Activated naive CD8-positive, alpha-beta T cell (primary cell): ENCODE results near the gene PLA2G4F.

Experiments
- H3K27ac Mint-ChIP-seq: one replicate; pipeline ENCODE4 v1.8.0; 2021; ENCODE audit warnings: mixed read lengths
- H3K27me3 Mint-ChIP-seq: one replicate; pipeline ENCODE4 v1.8.0; 2021; ENCODE audit warnings: mixed read lengths
- H3K36me3 Mint-ChIP-seq: one replicate; pipeline ENCODE4 v1.8.0; 2021; ENCODE audit warnings: mixed read lengths
- H3K4me1 Mint-ChIP-seq: one replicate; pipeline ENCODE4 v1.8.0; 2021; ENCODE audit warnings: low read depth, mixed read lengths
- H3K4me3 Mint-ChIP-seq: one replicate; pipeline ENCODE4 v1.8.0; 2021; ENCODE audit warnings: mild to moderate bottlenecking, mixed read lengths
- H3K9me3 Mint-ChIP-seq: one replicate; pipeline ENCODE4 v1.8.0; 2021; ENCODE audit warnings: low read depth, mixed read lengths

PLA2G4F gene

DNA sequence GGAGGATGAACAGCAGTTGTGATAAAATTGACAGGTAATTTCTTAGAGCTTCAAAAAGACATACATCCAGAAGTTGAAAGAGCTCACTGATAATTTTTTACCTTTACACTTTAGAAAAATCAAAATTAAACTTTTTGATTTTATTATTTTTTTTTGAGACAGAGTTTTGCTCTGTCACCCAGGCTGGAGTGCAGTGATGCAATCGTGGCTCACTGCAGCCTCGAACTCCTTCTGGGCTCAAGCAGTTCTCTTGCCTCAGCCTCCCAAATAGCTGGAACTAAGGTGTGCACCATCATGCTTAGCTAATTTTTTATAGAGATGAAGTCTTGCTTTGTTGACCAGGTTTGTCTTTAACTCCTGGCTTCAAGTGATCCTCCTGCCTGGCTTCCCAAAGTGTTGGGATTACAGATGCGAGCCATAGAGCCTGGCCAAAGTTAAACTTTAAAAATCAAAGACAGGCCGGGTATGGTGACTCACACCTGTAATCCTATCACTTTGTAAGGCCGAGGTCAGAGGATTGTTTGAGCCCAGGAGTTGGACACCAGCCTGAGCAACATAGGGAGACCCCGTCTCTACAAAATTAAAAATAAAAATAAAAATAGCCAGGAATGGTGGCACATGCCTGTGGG is 21.7 kb downstream of the PLA2G4F start:
- Mint-ChIP-seq H3K4me1 (no peaks in the 10 kb centered on the region), H3K4me3 (no peak overlapping the region), H3K36me3 (no peaks in the 10 kb centered on the region), H3K27me3 (no peaks in the 10 kb centered on the region), H3K27ac (no peak overlapping the region), H3K9me3 (no peaks in the 10 kb centered on the region)

DNA sequence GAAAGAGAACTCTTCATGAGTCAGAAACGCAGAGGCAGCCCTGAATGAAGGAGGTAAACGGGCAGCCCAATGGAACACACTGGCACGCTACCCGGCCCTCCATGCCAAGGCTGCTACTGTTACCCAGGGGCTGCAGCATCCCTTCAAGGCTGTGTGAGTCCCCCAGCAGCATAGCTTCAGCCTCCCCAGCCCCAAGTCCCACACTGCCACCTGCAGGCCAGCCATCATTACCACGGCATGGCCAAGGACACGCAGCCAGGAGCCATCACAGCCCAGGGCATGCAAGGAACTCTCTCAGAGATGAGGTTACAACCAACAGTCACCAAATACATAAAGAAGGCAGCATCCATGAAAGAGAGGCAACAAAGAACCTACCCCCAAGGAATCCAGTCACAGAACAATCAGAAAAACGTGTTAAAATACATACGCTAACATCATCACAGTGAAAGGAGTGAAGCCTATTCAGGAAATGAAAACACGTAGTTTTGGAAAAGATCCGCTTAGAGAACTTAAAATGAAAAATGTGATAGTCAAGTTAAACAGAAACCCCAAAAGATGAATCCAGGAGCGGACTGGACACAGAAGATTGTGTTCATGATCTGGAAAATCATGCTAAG is 22.4 kb downstream of the PLA2G4F start:
- H3K9me3 Mint-ChIP-seq: no peaks in the 10 kb centered on the region
- no peaks in the 10 kb centered on the region for H3K36me3 Mint-ChIP-seq
- H3K4me3 Mint-ChIP-seq: no peak overlapping the region
- H3K4me1 Mint-ChIP-seq: no peaks in the 10 kb centered on the region
- no peak overlapping the region for H3K27ac Mint-ChIP-seq
- no peaks in the 10 kb centered on the region for H3K27me3 Mint-ChIP-seq

DNA sequence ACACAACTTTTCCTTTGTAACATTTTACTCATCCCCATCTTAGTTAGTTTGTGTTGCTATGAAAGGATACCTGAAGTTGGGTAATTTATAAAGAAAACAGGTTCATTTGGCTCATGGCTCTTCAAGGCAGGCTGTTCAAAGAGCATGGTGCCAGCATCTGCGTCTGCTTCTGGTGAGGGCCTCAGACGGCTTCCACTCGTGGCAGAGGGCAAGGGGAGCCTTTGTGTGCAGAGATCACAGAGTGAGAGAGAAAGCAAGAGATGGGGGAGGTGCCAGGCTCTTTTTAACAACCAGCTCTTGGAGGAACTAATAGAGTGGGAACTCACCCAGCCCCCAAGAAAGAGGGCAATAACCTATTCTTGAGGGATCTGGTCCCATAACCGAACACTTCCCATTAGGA is 23.1 kb downstream of the PLA2G4F start:
- H3K27me3 Mint-ChIP-seq: no peaks in the 10 kb centered on the region
- no peak overlapping the region for H3K27ac Mint-ChIP-seq
- no peak overlapping the region for H3K4me3 Mint-ChIP-seq
- H3K4me1 Mint-ChIP-seq: no peaks in the 10 kb centered on the region
- H3K9me3 Mint-ChIP-seq: no peaks in the 10 kb centered on the region
- H3K36me3 Mint-ChIP-seq: no peaks in the 10 kb centered on the region

DNA sequence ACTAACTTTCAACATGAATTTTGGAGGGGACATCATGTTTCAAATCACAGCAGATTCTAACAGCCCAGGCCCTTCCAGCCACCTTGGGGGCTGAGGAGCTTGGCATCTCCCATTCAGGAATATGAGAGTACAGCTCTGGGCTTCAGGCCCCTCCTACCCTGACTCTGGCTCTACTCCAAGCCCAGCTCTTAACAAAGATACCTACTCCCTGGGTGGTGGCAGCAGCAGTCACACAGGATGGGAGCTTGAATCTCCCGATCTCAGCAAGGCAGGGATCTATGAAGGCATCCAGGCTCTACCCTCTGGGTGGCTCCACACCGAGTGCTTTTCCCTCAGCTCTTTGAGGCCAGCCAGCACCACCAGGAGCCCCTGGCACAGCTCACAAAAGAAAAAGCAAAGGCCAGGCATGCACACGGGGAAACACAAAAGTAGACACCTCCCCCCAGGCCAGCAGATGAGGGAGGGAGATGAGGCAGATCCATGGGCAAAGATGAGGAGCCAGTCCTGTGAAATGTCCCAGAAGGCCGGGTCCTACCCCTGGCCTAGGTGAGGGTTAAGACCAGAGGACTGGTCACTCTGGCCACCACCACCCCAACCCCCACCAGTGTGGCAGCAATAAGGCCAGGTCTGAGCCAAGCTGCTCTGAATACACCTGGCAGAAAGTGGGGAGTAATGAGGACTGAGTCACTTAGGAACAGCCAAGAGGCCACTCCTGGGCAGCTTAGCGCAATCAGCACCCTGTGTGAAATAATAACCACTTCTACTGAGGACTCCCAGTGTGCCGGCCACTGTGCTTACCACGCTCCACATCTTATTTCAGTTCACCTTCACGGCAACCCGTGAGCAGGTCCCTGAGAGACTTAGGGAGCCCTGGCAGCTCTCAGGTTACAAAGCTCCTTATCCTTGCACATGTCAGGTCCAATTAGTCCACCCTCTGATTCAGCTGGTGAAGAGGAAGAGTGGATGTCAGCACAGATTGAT is 24.3 kb downstream of the PLA2G4F start:
- H3K4me1 Mint-ChIP-seq: no peaks in the 10 kb centered on the region
- H3K27me3 Mint-ChIP-seq: no peaks in the 10 kb centered on the region
- no peaks in the 10 kb centered on the region for H3K9me3 Mint-ChIP-seq
- no peak overlapping the region for H3K4me3 Mint-ChIP-seq
- H3K36me3 Mint-ChIP-seq: no peaks in the 10 kb centered on the region
- H3K27ac Mint-ChIP-seq: no peak overlapping the region

DNA sequence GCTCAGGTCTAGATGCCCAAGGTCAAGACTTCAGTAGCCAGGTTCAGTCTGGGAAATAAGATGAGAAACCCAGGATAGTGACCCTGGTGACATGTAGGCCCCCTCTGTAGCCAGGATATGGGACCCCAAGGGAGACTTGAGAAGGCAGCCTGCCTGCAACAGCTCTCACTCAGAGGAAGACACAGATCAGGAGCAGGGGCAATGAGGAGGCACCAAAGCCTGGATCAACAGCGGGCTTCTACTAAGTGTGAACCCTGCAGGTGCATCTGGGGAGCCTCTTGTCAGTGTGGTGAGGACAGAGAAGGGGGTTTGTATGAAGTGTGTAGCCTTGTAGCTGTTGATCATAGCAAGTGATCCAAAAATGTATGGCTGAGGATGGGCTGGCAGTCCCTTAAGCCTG is 25.4 kb downstream of the PLA2G4F start:
- Mint-ChIP-seq H3K9me3 (no peaks in the 10 kb centered on the region), H3K36me3 (no peaks in the 10 kb centered on the region), H3K4me1 (no peaks in the 10 kb centered on the region), H3K4me3 (no peak overlapping the region), H3K27ac (no peak overlapping the region), H3K27me3 (no peaks in the 10 kb centered on the region)

DNA sequence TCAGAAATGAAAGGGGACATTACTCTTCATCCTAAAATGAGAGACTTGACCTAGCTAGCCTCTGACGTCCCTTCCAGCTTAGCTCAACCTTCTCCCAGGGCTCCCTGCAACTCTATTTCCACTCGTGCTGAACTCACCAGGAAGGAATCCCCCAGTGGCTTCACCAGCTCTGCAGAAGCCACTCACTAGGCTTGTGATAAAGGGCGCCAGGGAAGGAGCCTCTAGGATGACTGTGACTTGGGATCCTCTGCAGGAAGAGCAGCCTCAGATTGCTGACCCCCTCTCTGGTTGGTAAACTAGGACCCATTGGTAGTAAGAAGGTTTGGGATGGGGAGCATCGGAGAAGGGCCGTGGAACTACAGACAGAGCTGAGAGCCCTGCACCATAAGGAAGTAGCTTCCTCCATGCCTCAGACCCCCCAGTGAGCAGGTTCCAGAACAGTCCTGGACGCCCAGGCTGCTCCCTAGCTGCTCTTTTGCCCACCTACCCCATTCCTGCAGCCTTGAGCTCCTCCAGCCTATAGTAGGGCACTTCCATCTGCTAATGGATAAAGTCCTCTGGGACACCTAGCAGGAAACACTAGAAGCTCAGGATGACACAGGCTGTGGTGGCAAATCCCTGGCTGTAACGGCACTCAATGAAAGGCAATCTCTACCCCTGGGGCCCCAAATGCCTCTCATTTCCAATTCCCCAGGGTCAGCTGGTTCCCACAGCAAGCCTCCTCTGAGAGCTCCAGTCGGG is 26.0 kb downstream of the PLA2G4F start:
- H3K27me3 Mint-ChIP-seq: no peaks in the 10 kb centered on the region
- no peak overlapping the region for H3K27ac Mint-ChIP-seq
- no peaks in the 10 kb centered on the region for H3K36me3 Mint-ChIP-seq
- no peaks in the 10 kb centered on the region for H3K4me1 Mint-ChIP-seq
- no peaks in the 10 kb centered on the region for H3K9me3 Mint-ChIP-seq
- H3K4me3 Mint-ChIP-seq: no peak overlapping the region

DNA sequence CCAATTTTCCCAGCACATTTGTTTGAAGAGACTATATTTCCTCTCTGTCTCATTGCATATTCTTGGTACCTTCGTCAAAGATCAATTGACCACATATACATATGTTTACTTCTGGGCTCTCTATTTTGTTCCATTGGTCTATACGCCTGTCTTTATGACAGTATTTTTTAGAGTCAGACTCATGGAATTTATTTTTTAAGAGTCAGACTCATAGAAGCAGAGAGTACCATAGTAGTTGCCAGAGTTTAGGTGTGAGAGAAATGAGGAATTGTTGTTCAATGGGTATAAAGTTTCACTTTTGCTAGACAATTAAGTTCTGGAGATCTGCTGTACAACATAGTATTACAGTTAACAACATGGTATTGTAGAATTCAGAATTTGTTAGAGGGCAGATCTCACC is 27.1 kb downstream of the PLA2G4F start:
- H3K36me3 Mint-ChIP-seq: no peaks in the 10 kb centered on the region
- H3K27ac Mint-ChIP-seq: no peak overlapping the region
- no peaks in the 10 kb centered on the region for H3K9me3 Mint-ChIP-seq
- H3K4me3 Mint-ChIP-seq: no peak overlapping the region
- H3K27me3 Mint-ChIP-seq: no peaks in the 10 kb centered on the region
- no peaks in the 10 kb centered on the region for H3K4me1 Mint-ChIP-seq

DNA sequence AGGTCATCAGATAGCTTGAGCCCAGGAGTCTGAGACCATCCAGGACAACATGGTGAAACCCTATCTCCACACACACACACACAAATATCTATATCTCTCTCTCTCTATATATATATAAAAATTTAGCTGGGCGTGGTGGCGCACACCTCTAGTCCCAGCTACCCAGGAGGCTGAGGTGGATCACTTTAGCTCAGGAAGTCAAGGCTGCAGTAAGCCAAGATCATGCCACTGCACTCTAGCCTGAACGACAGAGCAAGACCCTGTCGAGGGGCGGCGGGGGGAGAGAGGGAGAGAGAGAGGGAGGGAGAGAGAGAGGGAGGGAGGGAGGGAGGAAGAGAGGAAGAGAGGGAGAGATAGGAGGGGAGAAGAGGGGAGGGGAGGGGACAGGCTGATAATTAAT is 28.0 kb downstream of the PLA2G4F start:
- Mint-ChIP-seq H3K27ac (no peak overlapping the region), H3K4me3 (no peak overlapping the region), H3K9me3 (no peaks in the 10 kb centered on the region), H3K27me3 (no peaks in the 10 kb centered on the region), H3K4me1 (no peaks in the 10 kb centered on the region), H3K36me3 (no peaks in the 10 kb centered on the region)

DNA sequence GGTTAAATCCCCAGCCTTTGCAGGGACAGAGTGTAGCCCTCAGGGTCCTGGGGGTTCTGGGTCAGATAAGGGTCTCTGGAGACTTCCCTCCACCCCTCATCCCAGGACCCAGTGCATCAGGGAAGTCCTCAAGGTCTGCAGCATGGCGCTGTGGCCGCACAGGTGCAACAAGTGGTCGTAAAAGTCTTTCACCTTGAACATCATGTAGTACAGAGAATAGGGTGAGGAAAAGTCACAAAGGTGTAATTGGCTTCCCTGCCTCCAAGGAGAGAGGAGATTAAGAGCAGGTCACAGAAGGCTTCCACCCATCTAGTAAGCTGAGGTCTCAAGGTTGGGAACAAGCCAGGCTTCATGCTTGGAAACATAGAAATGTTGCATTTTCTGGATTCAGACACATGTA is 32.9 kb downstream of the PLA2G4F start:
- Mint-ChIP-seq H3K36me3 (no peaks in the 10 kb centered on the region), H3K27me3 (no peaks in the 10 kb centered on the region), H3K9me3 (no peaks in the 10 kb centered on the region), H3K4me1 (no peaks in the 10 kb centered on the region), H3K4me3 (no peak overlapping the region), H3K27ac (no peak overlapping the region)

DNA sequence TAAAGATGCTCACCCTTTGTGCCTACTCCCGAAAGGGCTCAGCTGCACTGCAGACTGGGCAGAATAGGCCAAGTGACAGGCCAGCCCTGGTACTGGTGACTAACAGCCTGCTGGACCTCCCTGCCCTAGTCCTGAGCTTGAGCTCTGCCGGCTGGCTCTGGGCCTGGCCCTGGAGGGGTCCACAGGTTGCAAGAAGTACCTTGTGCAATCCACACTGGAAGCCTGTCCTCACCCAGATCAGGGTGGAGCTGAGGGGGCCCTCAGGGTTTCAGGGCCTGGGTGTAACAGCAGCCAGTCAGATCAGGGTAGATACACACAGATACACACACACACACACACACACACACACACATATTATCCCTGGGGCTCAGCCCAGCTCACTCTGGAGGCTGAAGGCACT is 34.8 kb downstream of the PLA2G4F start:
- H3K27ac Mint-ChIP-seq: no peak overlapping the region
- H3K9me3 Mint-ChIP-seq: no peaks in the 10 kb centered on the region
- H3K4me3 Mint-ChIP-seq: no peak overlapping the region
- no peaks in the 10 kb centered on the region for H3K36me3 Mint-ChIP-seq
- H3K4me1 Mint-ChIP-seq: no peaks in the 10 kb centered on the region
- no peaks in the 10 kb centered on the region for H3K27me3 Mint-ChIP-seq

DNA sequence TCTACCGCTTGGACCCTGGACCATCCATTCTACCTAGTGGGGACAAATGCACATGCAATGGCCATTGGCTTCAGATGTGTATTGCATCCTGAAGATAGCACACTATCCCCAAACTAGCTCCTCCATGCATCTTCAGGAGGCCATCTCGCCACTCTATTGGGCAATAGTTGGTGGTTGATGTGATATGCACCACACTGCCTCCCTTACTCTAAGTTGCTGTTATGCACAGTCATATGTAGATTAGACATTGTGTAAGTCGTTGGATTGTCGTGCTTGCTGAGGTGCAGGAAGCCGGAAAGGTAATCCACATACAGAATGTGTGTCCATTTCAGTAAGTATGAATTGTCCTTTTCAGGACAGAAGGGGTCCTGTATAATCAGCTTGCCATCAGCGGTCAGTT is 35.4 kb downstream of the PLA2G4F start:
- Mint-ChIP-seq H3K4me3 (no peak overlapping the region), H3K27me3 (no peaks in the 10 kb centered on the region)

DNA sequence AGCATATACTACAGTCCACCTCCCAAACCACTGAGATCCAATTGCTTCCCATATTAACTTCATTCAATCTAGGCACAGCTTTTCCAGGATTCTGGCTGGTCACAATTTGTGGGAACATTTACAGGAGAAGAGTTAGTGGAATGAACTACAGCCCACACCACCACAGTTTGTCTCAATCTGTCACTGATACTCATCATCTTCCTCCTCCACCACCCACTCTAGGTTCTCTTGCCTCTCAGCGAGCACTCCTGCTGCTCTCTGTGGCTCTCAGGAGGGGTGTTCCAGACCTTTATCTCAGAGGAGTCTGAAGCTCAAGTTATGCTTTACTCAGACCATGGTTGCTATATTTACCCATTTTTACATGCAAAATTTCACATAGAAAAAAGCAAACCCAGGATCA is 36.2 kb downstream of the PLA2G4F start:
- Mint-ChIP-seq H3K4me3 (no peak overlapping the region), H3K36me3 (no peaks in the 10 kb centered on the region), H3K4me1 (no peaks in the 10 kb centered on the region), H3K27me3 (no peaks in the 10 kb centered on the region), H3K9me3 (no peaks in the 10 kb centered on the region), H3K27ac (no peak overlapping the region)

More for the DNA sequence above, 35.4 kb downstream of the PLA2G4F start:
- H3K27ac Mint-ChIP-seq: no peak overlapping the region
- H3K4me1 Mint-ChIP-seq: no peaks in the 10 kb centered on the region
- no peaks in the 10 kb centered on the region for H3K9me3 Mint-ChIP-seq
- no peaks in the 10 kb centered on the region for H3K36me3 Mint-ChIP-seq

DNA sequence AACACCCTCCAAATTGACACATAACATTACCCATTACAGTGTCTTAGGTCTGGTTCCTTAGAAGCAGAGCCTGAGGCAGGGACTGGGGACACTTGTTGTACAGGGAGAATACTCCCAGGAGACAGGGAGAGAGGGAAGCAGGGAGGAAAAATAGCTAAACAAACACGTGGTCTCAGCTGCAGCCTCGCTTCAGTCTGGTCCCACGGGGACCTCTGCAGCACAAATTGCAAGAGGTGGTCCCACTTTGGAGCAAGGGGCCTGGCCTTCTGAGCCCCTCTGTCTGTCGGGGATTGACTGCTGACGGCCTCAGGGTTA is 37.0 kb downstream of the PLA2G4F start:
- Mint-ChIP-seq H3K27ac (no peak overlapping the region), H3K4me3 (no peak overlapping the region), H3K9me3 (no peaks in the 10 kb centered on the region), H3K4me1 (no peaks in the 10 kb centered on the region), H3K27me3 (no peaks in the 10 kb centered on the region), H3K36me3 (no peaks in the 10 kb centered on the region)

DNA sequence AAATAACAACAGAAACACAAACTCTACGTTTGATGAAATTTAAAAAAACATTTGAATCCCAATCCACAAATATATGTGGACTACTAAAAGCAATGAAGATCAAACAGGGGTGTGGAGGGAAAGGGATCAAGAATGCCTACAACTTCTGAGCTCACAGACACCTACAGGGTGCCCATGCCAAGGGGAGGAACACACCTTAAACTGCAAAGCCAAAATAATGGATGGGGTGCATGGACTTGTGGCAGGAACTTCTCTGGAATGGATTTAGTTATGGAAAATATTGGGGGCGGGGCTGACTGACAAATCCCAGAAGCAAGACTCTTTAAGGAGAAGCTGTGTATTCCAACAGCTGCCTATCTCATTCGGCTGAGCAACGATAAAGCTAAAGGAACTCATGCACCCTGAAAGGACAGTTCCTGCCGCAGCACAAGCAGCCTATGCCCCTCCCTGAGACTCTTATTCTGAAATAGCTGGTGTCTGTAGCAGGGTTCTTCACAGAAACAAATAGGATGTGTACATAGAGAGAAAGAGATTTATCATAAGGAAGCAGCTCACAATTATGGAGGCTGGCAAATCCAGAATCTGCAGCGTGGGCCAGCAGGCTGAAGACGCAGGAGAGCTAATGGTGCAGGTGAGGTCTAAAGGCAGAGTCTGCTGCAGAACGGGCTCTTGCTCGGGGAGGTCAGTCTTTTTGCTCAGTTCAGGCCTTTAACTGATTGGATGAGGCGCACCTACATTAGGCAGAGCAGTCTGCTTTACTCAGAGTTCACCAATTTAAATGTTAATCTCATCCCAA is 37.6 kb downstream of the PLA2G4F start:
- Mint-ChIP-seq H3K27me3 (no peaks in the 10 kb centered on the region), H3K36me3 (no peaks in the 10 kb centered on the region), H3K4me1 (no peaks in the 10 kb centered on the region)

More for the DNA sequence above, 37.6 kb downstream of the PLA2G4F start:
- Mint-ChIP-seq H3K27ac (no peak overlapping the region), H3K9me3 (no peaks in the 10 kb centered on the region), H3K4me3 (no peak overlapping the region)
